Measurements from ENCODE around the gene PYCR2.

- TF ChIP-seq CTCF (conservative IDR thresholded peaks at IDR 0.05; ENCODE audit: low read length) = no peak
- no peak for TF ChIP-seq EZH2phosphoT487 (IDR thresholded peaks at IDR 0.05; ENCODE audit: borderline replicate concordance, low read depth, low read length)
Measured at GRCh38 chr1:225965231-225965630, 41.2 kb upstream of the PYCR2 start.
